NCI-H1930 (cell line): Measurements from ENCODE around the gene S100A3.
"Not testable (repeated sequence)": the region's sequence is repeated elsewhere in the genome, so short reads cannot be mapped to it uniquely, and the experiment has no call there.

Experiments used
- DNase-seq, 2 experiments: peaks; one replicate each; lab custom pipeline; 2025; lab: John Stamatoyannopoulos, UW

S100A3 gene

DNA sequence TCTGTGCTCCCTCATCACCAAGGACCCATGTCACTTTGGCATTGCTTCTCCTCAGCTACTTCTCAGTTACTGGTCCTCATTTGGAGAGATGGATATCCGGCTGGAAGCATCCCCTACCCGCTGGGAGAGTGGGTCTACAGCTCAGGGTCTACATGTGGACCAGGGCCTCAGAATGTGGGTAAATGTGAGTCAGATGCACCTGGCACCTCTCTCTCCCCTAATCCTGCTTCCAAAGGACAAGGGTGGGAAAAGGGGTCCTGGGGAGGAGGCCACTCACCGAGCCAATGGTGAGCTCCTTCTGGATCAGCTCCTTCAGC is 14.2 kb downstream of the S100A3 start:
- DNase-seq, result no peak

DNA sequence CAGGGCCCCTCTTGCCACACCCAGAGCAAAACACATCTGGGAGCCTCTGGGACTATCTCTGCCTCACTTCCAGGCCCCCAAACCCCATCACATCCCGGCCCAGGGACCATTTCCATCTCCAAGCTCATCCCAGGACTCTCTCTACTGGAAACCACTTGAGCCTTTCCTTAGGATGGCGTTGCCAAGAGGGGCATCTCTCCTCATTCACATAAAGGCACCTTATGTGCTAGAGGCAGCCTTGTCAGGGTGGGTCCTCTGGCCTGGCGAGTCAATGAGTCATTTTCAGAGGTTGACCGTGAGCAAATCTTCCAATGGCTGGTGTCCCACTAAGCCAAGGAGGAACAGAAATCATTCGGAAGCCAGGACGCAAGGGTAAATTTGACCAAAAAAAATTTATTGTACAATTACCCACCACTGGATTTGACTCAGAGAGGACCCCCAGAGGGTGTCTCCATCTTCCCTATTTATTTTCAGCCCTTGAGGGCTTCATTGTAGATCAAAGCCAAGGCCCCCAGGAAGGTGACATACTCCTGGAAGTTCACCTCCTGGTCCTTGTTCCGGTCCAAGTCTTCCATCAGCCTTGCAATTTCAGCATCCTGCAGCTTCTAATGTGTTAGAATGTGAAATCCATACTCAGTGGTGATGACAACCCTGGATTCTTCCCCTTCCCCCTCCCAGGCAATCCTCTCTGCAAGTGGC is 14.7 kb downstream of the S100A3 start:
- no peak for DNase-seq

DNA sequence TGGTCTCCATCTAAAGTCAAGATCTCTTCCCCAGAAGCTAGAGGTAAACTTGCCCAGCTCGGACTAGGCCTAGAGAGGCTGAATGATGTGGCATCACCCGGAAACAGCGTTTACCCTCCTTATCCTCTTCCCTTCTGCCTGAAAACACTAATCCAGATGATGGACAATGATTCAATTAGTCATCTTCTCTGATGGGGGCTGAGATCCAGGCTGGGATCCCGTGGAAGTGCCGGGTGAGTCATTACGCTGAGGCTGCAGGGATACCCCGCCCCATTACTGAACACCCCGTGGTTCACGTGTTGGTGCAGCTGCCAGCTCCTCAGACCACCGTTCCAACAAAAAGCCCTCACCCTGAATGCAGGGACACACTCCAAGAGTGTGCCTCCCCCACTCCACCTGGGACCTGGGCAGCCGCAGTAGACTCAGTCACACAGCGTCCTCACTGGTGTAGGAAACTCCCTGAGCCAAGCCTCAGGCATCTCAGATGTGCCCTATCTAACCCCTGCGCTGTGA is 15.3 kb downstream of the S100A3 start:
- no peak for DNase-seq

DNA sequence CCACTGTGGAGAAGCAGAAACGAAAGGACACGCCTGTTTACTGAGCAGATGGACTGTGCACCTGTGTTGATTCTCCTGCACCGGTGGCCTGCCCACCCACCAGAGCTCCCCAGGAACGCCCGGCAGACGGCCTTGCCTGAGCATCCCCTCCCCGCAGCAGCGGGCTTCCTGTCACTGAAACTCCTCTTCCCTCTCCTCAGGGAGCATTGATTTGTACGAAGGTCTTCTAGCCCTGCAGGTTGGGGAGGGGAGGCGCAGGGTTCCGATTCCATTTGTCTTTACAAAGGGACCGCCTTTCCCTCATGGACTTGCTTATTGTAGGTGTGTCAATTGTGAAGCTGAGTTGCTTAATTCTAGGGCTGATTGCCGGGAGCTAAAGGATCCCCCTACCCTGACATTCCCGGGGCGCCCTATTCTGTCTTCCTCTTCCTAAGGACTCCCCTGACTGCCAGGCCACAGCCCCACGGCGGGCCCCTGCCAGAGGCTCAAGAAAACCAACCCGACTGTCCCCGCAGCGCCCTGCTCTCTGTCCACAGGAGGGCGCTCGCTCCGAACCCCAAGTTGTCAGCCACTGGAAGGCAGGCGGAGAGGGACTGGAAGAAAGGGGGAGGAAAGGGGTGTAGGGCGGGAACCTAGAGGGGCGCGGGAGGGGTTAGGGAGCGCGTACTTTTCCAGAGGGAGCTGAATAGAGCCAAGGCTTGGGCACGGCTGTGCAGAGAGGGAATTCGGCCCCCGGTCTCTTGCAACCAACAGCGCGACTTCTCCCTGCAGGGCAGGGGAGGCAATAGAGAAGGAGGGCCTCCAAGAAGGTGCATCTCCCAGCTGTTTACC is 16.1 kb downstream of the S100A3 start:
- DNase-seq, result peak in 1 of 2 experiments; percentile 60

DNA sequence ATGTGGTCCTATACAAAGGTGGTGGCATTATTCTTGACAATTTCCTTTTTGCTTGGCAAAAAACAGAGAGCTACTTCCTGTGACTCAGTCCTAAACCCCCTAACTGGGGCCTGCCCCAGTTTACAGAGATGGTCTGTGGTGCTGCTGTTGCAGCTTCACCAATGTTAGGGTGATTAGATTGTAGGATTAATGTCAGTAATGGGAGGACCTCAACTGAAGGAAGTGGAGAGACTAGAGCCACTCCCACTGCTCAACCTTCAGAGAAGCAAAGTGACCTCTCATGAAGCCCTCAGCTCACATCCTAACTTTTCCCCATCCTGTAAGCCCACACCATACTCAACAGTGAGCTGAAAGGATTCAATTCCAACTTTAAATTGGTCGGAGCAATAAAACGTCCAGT is 16.9 kb downstream of the S100A3 start:
- no peak for DNase-seq

DNA sequence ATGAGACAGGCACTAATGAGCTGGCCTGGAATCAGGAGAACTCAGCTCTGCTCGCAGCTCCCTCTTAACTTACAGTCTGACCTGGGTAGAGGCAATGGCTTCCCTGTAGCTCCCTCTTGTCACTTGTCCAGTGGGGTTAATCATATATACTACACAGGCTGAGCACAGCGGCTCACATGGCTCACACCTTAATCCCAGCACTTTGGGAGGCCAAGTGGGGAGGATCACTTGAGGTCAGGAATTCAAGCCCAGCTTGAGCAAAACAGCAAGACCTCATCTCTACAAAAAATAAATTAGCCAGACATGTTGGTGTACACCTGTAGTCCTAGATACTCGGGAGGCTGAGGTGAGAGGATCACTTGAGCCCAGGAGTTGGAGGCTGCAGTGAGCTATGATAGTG is 17.4 kb downstream of the S100A3 start:
- no peak for DNase-seq

DNA sequence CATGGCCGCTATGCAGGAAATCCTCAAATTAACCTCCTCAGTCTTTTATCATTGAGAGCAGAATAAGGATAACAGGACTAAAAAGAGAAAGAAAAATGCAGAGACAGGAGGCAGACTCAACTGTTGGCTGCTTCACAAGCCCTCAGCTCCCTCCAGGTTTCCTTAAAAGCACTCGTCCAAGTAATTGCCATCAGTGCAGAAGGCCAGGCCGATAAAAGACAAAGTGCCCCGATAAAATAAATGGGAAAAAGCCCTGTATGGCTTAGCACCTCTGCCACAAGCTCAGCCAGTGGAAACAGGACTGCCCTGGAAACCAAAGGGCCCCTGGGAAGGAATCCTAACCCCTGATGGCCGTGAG is 21.4 kb downstream of the S100A3 start:
- no peak for DNase-seq

DNA sequence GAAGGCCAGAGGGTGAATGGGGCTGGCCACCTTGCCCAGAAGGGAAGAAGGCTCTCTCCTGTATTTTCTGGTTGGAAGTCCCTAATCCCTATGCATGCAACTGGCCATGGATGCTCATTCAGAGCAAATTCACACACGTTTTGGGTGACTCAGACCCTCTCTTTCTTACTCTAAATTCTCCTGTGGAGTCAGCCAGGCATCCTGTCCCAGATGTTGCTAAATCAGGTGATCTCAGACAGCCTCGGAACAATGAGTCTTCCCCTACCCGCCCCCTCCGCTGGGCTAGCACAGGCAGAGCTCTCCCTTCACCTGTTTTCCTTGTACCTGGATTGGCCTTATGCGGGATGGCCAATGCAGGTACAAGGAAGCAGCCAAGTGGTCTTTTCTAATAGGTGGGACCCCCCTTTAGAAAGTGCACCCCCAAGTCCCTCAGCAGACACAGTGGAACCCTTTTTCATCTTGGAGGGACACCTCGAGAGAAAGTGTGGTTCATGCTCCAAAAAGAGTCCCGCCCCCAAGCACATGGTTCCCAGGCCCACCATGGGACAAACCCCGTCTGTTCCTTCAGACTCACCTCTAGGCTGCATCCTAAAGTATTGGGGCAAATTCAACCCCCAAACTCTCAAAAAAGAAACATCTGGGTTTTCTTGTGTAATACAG is 21.9 kb downstream of the S100A3 start:
- DNase-seq, result no peak

DNA sequence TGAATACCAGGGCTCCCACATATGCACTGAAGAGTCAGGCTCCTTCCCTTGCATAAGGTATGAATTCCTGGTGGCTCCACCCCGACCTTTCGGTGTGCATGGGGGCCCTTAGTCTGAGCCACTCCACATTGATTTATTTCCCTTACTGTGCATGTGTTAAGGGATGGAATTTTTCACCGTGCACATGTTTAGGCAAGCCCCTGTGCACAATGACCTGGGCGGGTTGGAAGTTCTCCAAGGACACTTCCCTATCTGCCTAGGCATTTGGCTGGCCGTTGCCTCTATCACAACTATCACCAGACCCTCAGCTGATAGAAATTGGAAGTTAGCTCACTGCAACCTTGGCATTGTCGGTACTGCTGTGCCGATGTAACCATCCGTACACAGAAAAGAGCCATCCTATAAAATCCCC is 22.9 kb downstream of the S100A3 start:
- no peak for DNase-seq

DNA sequence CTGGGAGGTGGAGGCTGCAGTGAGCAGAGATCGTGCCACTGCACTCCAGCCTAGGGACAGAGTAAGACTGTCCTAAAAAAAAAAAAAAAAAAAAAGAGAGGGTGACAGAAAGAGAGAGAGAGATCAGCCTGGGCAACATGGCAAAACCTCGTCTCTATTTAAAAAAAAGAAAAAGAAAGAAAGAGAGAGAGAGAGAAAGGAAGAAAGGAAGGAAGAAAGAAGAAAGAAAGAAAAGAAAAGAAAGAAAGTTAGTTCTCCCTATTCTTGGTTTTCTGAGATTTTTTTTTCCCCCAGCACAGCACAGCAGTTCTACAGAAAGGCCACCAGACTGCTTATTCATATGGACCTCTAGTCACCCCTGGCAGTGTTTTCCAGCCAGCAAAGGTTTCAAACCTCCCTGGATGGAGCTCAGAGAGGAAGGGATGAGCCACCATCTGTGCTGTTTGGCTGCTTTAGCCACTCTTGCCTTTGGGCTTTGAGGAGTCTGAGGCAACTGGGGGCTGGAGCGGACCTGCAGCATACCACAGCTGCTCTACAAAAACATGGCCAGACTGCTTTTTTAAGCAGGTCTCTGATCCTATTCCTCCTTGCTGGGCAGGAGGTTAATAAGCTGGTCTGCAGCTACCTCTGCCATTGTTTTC is 23.9 kb downstream of the S100A3 start:
- no peak for DNase-seq

DNA sequence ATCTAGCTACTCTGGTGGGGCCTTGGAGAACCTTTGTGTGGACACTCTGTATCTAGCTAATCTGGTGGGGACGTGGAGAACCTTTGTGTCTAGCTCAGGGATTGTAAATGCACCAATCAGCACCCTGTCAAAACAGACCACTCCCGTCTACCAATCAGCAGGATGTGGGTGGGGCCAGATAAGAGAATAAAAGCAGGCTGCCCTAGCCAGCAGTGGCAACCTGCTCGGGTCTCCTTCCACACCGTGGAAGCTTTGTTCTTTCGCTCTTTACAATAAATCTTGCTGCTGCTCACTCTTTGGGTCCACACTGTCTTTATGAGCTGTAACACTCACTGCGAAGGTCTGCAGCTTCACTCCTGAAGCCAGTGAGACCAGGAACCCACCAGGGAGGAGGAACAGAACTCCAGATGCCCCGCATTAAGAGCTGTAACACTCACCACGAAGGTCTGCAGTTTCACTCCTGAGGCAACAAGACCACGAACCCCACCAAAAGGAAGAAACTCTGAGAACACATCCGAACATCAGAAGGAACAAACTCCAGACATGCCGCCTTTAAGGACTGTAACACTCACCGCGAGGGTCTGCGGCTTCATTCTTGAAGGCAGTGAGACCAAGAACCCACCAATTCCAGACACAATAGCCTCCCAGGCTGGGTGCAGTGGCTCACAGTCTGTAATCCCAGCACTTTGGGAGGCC is 26.6 kb downstream of the S100A3 start:
- not testable (repeated sequence) for DNase-seq

DNA sequence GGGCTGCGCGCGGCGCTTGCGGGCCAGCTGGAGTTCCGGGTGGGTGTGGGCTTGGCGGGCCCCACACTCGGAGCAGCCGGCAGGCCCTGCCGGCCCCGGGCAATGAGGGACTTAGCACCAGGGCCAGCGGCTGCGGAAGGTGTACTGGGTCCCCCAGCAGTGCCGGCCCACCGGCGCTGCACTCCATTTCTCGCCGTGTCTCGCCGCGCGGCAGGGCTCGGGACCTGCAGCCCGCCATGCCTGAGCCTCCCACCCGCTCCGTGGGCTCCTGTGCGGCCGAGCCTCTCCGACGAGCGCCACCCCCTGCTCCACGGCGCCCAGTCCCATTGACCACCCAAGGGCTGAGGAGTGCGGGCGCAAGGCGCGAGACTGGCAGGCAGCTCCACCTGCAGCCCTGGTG is 27.2 kb downstream of the S100A3 start:
- not testable (repeated sequence) for DNase-seq

DNA sequence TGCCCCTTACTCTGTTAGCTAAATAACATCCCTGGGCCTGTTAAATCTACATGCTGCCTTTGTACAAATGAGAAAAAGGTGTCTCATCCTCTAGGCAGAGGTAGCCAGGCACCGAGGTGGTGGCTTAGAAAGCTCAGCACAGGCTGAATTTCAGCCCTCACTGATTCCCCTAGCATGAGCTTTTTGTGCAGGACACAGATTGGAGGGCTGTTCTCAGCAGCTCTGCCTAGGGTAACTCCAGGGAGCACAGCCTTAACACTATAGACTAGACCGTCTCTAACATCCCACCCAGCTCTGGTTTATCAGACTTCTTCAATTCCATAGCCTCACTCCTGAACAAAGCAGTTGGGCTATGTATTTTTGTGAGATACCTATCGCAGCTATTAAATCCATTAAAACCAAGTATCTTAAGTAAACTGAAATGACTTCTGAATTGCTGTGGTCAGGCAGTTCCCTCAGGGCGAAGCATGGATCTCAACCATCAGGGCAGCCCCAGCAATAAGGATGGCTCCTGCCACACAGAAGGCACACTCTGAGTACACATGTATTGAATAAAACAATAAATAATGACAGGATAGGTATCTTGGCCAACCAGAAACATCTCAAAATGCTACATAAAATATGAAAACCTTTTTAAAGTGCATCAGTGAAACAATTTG is 28.1 kb downstream of the S100A3 start:
- DNase-seq, result no peak

DNA sequence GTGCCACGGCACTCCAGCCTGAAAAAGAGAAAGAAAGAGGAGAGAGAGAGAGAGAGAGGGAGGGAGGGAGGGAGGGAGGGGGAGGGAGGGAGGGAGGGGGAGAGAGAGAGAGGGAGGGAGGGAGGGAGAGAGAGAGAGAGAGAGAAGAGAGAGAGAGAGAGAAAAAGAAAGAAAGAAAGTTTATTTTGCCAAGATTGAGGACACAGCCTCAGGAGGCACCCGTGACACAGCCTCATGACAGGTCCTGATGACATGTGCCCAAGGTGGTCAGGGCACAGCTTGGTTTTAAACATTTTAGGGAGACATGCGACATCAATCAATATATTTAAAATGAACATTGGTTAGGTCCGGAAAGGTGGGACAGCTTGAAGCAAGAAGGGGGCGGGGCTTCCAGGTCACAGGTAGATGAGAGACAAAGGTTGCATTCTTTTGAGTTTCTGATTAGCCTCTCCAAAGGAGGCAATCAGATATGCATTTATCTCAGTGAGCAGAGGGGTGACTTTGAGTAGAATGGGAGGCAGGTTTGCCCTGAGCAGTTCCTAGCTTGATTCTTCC is 28.8 kb downstream of the S100A3 start:
- DNase-seq, result not testable (repeated sequence)

DNA sequence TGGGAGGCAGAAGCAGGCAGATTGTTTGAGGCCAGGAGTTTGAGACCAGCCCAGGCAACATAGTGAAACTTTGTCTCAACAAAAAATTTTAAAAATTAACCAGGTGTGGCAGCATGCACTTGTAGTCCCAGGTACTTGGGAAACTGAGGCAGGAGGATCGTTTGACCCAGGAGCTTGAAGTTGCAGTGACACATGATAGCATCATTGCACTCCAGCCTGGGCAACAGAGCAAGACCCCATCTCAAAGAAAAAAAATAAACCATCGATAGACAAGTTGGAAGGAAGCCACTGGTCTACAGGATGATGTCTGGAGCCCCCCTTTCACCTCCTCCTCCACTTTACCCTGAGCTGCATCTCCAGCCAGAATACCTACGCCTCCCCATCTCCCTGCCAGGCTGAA is 29.8 kb downstream of the S100A3 start:
- DNase-seq, result no peak

DNA sequence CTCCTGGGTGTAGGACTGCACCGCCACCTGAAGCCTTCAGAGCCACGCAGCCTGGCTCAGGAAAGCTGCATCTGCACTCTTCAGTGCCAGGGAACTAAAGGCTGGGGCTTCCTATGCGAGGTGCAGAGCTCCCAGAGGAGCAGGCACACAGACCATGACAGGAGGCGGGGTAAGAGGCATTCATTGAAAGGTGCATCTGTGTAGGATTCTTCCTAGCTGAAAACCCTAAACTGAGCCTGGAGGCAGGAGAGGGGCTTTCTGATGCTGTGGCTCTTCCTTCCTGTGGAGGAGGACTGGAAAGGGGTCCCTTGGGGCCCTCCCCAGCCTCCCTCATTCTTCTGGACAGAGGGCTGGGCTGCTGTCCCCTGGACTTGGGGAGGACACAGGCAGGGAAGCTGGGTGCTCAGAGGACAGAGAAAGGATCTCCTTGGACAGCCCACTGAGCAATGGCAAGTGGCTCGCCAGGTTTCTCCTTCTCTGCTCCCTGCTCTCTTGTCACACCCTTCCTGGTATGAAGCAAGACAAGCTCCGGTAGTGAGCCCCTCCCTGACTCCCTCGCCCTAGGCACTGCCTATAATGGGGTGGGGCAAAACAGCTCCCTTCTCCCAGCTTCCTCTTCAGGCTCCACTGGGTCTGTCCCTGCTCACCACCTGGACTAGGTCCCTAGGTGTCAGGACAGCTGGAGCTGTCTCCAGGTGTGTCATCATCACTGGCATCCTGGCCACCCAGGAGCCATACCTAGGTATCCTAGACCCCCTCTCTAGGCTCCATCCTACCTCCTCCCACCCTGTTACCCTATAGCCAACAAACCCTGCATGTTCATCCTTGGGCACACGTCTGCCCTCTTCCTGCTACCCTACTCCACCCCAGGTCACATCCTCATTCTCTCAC is 33.3 kb downstream of the S100A3 start:
- no peak for DNase-seq

DNA sequence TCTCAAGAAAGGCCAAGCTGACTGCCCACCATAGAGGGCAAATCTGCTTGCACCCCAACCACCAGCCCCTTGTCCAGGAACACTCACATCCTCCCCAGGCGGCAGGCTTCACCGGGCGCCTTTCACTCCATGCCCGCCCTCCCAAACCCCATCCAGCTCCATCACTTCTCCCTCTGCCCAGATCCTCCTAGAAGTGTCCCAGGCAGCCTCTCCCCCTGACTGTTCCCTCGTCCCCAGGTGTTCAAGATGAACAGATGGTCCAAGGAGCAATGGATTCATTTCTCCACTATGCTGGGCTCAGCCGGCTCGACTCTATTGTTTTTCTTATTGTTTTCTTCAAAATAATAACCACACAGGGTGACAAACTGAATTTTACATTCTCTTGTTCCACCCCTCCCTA is 35.4 kb downstream of the S100A3 start:
- DNase-seq, result no peak

DNA sequence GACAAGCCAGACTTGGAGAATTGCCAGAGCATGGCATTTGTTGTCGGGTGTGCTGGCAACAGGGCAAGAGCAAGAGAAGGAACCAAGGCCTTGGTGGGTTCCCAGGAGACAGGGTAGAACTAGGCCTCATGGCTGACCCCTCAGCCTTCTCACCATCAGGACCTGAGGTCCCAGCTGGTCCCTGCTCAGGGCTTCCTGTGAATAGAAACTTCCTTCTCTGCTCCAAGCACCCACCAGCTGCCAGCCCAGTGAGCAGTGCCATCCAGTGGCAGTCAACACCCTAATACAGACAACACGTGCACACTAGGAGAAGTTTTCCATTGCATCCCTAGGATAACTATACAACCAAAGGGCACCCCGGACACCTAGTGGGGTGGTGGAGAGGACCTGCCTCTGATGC is 36.0 kb downstream of the S100A3 start:
- no peak for DNase-seq

DNA sequence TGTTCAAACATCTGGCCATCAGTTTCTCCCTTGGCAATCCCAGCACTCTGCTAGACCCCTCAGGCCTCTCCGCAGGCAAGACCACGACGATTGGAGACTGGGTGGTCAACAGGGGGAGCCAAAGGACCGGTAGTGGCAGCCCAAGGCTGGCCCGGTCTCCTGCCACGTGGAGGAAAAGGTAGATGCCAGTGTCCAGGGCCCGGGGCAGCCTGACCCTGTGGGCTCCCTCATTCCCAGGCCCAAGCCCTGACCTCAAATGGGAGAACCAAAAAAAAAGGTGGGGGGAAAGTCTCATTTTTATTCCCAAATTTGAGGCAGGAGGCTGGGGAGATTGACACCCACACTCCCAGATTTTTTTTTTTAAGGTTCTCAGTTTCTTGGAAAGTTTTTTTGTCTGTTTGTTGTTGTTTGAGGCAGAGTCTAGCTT is 38.1 kb downstream of the S100A3 start:
- peak; percentile 27 to 61 for DNase-seq
